Measurements from ENCODE around the gene C1QTNF1.
A peak's percentile ranks its signal among the peaks of the same experiment; 100 is the strongest.

C1QTNF1 gene, protein sequence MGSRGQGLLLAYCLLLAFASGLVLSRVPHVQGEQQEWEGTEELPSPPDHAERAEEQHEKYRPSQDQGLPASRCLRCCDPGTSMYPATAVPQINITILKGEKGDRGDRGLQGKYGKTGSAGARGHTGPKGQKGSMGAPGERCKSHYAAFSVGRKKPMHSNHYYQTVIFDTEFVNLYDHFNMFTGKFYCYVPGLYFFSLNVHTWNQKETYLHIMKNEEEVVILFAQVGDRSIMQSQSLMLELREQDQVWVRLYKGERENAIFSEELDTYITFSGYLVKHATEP

GRCh38 chr17:79023886-79024771 lies at the start of gene C1QTNF1:
Gene C1QTNF1 (plus strand): TSS chr17:79024169. CDS start chr17:79043969, 19,800 bp downstream.
- no peak for TF ChIP-seq ZNF274 (IDR thresholded peaks at IDR 0.05; ENCODE audit: low read depth, low read length)
- peak within 1 kb of the TSS; percentile 3; the same call in 1 of the 2 replicates for H3K4me3 ChIP-seq (ENCODE audit: low read length)

DNA sequence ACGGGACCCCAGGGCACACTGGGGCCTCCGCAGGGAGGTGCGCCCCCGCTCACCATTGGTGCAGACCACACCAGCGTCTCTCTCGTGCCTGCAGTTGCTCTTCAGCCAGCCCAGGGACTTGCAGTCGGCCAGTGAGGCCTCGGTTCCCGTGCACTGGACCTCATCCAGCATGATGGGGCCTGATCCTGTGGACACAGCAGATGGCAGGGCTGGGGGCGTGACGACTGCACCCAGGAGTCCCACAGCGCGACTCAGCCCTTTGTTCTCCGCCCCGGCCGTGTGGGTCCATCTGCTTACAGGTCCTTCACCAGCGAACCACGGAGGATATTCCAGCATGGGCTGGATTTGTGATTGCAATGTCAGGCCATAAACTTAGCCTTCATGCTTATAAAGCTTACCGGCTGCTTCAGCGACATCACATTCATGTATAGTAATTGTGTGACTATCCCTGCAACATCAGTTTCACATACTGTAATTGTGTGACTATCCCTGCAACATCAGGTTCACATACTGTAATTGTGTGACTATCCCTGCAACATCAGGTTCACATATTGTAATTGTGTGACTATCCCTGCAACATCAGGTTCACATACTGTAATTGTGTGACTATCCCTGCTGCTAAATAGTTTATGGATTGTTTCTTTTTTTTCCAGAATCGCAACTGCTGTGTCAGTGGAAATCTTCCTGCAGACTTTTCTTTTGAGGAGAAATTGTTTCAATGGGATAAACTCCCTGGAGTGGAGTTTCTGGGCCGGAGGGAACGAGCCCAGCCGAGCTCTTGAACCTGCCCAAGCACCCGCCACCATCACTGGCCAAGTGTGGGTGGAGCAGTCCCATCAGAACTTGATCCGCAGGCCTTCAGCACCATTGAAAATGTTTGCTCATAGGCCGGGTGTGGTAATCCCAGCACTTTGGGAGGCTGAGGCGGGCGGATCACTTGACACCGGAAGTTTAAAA lies 49.1 kb upstream of the C1QTNF1 start:
- TF ChIP-seq ZNF274 (IDR thresholded peaks at IDR 0.05; ENCODE audit: low read depth, low read length), result no peak
- no peak overlapping the region for H3K4me3 ChIP-seq (ENCODE audit: low read length)

- H3K4me3 ChIP-seq (ENCODE audit: low read length), result no peak overlapping the region
- no peak for TF ChIP-seq ZNF274 (IDR thresholded peaks at IDR 0.05; ENCODE audit: low read depth, low read length)
Measured at GRCh38 chr17:78976907-78977680, 46.9 kb upstream of the C1QTNF1 start.

GRCh38 chr17:78977681-78977943 lies 46.4 kb upstream of the C1QTNF1 start:
- TF ChIP-seq ZNF274 (IDR thresholded peaks at IDR 0.05; ENCODE audit: low read depth, low read length), result no peak
- no peak overlapping the region for H3K4me3 ChIP-seq (ENCODE audit: low read length)

DNA sequence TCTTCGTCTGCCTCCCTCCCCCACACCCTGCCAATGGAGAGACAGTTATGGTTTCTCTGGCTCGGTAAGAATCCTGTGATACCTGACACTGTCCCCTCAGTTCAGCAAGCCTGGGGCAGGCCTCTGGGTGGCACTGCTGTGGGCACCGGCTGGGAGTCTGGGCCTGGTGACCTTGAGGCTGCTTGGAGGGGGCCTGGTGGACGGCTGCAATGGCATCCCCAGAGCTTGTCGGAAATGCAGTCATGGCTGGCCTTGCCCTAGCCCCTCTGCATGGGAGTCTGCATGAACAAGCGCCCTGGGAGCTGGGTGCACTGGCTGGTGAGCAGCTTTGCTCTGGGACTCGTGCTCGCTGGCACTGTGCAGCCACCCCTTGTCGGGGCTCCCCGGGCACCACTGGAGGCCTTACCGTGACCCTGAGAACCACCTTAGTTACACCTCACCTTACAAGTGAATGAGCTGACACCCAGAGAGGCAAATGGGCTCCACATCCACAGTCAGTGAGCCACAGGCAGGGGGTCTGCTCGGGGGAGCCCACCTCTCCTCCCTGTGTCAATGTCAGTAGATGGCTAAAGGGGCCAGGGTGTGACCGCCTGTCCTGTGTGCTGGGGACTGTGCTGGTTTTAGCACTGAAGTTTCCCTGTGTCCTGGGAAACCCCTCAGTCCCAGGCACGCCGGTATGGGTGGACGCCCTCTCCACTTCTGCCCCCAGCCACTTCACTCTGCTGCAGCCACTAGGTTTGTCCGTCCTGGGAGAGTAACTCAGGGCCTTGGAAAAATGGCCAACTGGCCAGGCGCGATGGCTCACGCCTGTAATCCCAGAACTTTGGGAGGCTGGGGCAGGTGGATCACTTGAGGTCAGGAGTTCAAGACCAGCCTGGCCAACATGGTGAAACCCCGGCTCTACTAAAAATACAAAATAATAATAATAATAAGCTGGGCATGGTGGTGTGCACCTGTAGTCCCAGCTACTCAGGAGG lies 45.7 kb upstream of the C1QTNF1 start:
- no peak for TF ChIP-seq ZNF274 (IDR thresholded peaks at IDR 0.05; ENCODE audit: low read depth, low read length)
- H3K4me3 ChIP-seq (ENCODE audit: low read length), result no peak overlapping the region

DNA sequence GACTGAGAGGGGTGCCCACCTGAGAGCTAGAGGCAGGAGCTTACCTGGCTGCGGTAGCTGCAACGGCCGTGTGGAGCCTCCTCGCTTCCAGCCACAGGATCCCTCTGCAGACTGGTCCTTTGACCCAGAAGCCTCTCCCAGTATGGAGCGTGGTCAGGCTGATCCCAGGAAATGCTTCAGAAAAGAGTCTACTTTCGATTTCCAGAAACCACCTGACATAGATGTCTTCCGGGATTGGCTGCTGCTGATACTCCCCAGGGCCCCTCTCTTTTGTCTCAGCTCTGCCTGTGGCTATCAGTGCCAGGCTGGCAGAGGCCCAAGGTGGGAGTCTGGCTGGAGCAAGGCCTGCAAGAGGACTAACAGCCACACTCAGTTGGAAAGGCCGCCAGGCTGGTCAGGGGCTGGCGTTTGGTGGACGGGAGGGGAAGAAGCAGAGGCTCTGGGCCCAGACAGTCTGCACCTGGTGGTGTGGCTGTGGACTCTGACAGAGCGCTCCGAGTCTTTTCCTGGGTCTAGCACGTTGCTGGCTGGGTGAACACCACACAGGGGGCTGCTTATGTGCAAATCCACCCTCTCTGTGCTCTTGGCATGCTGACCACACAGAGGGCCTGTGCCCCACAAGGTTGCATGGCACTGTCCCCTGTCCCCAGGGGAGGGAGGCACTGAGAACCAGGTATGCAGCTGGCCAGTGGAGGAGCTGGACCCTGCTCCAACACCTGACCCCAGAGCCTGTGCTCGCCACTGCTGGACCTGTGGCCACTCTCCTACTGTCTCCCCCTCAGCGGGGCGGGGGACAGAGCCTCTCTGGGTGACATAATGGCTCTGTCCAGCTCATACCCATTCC lies 44.0 kb upstream of the C1QTNF1 start, which contains the start of gene LGALS3BP:
Gene LGALS3BP, minus strand, starts transcription at position 144 of the 844 bp plus-strand sequence. CDS start 2,732 bp downstream, outside the sequence.
- TF ChIP-seq ZNF274 (IDR thresholded peaks at IDR 0.05; ENCODE audit: low read depth, low read length), result no peak
- peak within 1 kb of the TSS; percentile 26; the same call in 1 of the 2 replicates for H3K4me3 ChIP-seq (ENCODE audit: low read length)

DNA sequence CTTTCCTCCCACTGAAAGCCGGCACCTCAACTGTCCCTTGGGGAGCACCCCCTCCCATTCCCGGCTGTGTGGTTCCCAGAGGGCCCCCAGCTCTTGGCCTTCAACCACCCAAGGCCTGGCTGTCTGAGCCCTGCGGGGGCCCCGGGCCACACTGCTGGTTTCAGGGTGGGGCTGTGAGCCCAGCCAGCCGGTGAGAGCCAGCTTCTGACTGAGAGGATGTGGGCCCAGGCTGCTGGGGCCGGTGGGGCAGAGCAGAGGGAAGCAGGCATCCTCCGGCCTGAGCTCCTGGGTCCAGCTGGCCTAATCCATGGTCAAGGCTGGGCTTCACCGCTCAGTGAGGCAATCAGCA lies 43.4 kb upstream of the C1QTNF1 start:
- TF ChIP-seq ZNF274 (IDR thresholded peaks at IDR 0.05; ENCODE audit: low read depth, low read length), result no peak
- no peak overlapping the region for H3K4me3 ChIP-seq (ENCODE audit: low read length)

DNA sequence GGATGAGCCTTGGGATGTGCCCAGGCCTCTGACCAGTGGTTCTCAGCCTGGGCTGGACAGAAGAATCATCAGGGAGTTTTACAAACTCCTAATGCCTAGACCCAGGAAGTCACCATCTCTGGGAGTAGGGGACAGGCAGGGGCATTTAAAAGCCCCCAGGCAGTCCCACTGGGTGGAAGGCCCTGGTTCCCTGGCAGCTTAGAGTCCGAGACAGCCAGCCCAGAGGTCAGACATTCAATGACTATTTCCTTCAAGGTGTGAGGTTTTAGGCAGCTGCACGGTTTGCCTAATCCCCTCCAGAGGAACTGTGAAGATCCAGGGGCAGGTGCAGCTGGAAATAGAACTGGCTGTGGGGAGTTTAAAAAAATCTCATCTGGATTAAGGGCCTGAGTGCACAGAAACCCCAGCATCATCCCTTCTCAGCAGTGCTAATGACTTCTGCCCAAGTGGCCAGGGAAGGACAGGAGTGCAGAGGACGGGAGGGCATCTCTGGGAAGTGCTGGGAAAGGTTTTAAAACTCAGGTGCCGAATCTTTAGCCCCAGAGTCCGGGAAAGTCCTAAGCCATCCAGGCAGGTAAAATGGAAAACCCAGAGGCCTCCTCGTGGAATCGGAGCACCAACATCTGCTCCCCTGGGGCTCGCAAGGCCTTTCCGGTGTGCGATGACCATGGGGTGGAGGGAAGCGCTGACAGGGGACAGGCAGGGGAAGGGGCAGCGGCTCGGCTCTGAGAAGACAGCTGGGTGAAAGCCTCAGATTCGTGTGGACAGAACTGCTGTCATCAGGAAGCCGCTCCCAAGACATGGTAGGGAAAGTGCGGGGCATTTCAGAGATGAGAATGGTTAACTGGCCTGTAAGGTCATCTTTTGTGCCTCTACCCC lies 42.7 kb upstream of the C1QTNF1 start:
- no peak overlapping the region for H3K4me3 ChIP-seq (ENCODE audit: low read length)
- no peak for TF ChIP-seq ZNF274 (IDR thresholded peaks at IDR 0.05; ENCODE audit: low read depth, low read length)

- no peak for TF ChIP-seq ZNF274 (IDR thresholded peaks at IDR 0.05; ENCODE audit: low read depth, low read length)
- H3K4me3 ChIP-seq (ENCODE audit: low read length), result no peak overlapping the region
Measured at GRCh38 chr17:78985395-78985794, 38.6 kb upstream of the C1QTNF1 start.

DNA sequence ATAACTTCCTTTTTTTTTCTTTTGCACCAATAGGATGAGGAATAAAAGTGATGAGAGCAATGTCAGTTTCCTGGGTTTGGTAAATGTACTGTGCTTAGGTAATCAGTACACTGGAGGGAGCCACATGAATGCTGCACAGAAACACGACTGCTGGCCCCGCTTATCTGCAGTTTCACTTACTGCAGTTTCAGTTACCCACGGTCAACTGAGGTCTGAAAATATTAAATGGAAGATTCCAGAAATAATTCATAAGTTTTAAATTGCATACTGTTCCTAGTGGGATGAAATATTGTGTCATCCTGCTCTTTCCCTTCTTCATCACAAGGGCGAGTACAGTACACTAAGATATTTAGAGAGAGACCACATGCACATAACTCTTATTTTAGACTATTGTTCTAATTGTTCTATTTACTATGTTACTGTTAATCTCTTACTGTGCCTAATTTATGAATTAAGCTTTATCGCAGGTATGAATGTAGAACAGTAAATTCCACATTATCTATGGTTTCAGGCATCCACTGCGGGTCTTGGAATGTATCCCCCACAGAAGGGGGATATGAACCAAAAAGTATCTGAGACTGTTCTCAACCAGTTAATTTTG lies 37.8 kb upstream of the C1QTNF1 start:
- no peak overlapping the region for H3K4me3 ChIP-seq (ENCODE audit: low read length)
- TF ChIP-seq ZNF274 (IDR thresholded peaks at IDR 0.05; ENCODE audit: low read depth, low read length), result no peak
